GM23338 (cell line): ENCODE measurements around the gene TRIM27. TPM values are rescaled to one million over a fixed set of nuclear protein-coding genes. Genes with fewer than 3 reads are reported as not detected.

Experiments
- ATAC-seq: fragments of 200-7000 bp; cut with Tn5 transposase; 3 replicates; pipeline ENCODE4 v1.9.1; 2020
- DNase-seq: peaks from one replicate; pipeline ENCODE4 v3.0.0-alpha.2; 2015; ENCODE audit warnings: low spot score
- H2AFZ ChIP-seq: fragments of 200-600 bp; sonication (generic); 2 replicates; pipeline ENCODE4 v1.8.0; 2016; ENCODE audit warnings: antibody characterized with exemption, mild to moderate bottlenecking, moderate library complexity
- H3F3A ChIP-seq: fragments of 200-600 bp; sonication (generic); replicated peaks from 2 replicates; pipeline ENCODE4 v1.8.0; 2017; ENCODE audit warnings: antibody characterized with exemption, mixed run types, low read depth
- H3K27ac ChIP-seq: fragments of 200-600 bp; sonication (generic); 2 replicates; pipeline ENCODE4 v1.6.1; 2016; ENCODE audit warnings: low read depth
- H3K27me3 ChIP-seq: fragments of 200-600 bp; sonication (generic); 2 replicates; pipeline ENCODE4 v1.8.0; 2016; ENCODE audit warnings: mild to moderate bottlenecking, mixed run types, moderate library complexity; ENCODE audit not compliant: insufficient read depth
- H3K36me3 ChIP-seq: fragments of 200-600 bp; sonication (generic); 2 replicates; pipeline ENCODE4 v1.8.0; 2016; ENCODE audit warnings: mild to moderate bottlenecking; ENCODE audit not compliant: insufficient read depth
- H3K4me1 ChIP-seq: fragments of 200-600 bp; sonication (generic); 2 replicates; pipeline ENCODE4 v1.8.0; 2016; ENCODE audit warnings: mild to moderate bottlenecking, moderate library complexity; ENCODE audit not compliant: insufficient read depth
- H3K4me2 ChIP-seq: fragments of 200-600 bp; sonication (generic); 2 replicates; pipeline ENCODE4 v1.7.1; 2017; ENCODE audit warnings: mixed run types
- H3K4me3 ChIP-seq: fragments of 200-600 bp; sonication (generic); 2 replicates; pipeline ENCODE4 v1.6.1; 2016; ENCODE audit warnings: mixed run types
- H3K79me2 ChIP-seq: fragments of 200-600 bp; sonication (generic); replicated peaks from 2 replicates; pipeline ENCODE4 v1.8.0; 2017; ENCODE audit warnings: mild to moderate bottlenecking; ENCODE audit not compliant: insufficient read depth
- H3K9me2 ChIP-seq: fragments of 200-600 bp; sonication (generic); 2 replicates; pipeline ENCODE4 v1.8.0; 2017; ENCODE audit not compliant: insufficient read depth
- H4K20me1 ChIP-seq: fragments of 200-600 bp; sonication (generic); replicated peaks from 2 replicates; pipeline ENCODE4 v1.8.0; 2017; ENCODE audit warnings: mild to moderate bottlenecking; ENCODE audit not compliant: insufficient read depth
- H3K27ac Mint-ChIP-seq: 2 replicates; pipeline ENCODE4 v1.8.0; 2020; ENCODE audit warnings: inconsistent platforms, mild to moderate bottlenecking, moderate library complexity, mixed read lengths
- H3K27me3 Mint-ChIP-seq: 3 replicates; pipeline ENCODE4 v1.8.0; 2022; ENCODE audit warnings: low read depth, mild to moderate bottlenecking, moderate library complexity, mixed read lengths, inconsistent platforms; ENCODE audit not compliant: insufficient read depth, poor library complexity
- H3K36me3 Mint-ChIP-seq: 3 replicates; pipeline ENCODE4 v1.8.0; 2021; ENCODE audit warnings: low read depth, mild to moderate bottlenecking, inconsistent platforms, moderate library complexity, mixed read lengths
- H3K4me1 Mint-ChIP-seq: 3 replicates; pipeline ENCODE4 v1.8.0; 2020; ENCODE audit warnings: mild to moderate bottlenecking, inconsistent platforms, mixed read lengths
- H3K4me3 Mint-ChIP-seq: 3 replicates; pipeline ENCODE4 v1.8.0; 2021; ENCODE audit warnings: moderate library complexity, mild to moderate bottlenecking, inconsistent platforms, mixed read lengths
- H3K9me3 Mint-ChIP-seq: 3 replicates; pipeline ENCODE4 v1.8.0; 2020; ENCODE audit warnings: moderate library complexity, mild to moderate bottlenecking, inconsistent platforms, mixed read lengths
- CREB1 ChIP-seq: fragments of 250-450 bp; sonication (Bioruptor Pico); IDR thresholded peaks from 2 replicates; pipeline ENCODE4 v1.5.0; 2020; ENCODE audit warnings: low read depth, mild to moderate bottlenecking, moderate library complexity
- EZH2 ChIP-seq: fragments of 200-600 bp; sonication (generic); IDR thresholded peaks from one replicate; pipeline ENCODE4 v1.8.0; 2017; ENCODE audit warnings: antibody characterized with exemption, mild to moderate bottlenecking, low read depth; ENCODE audit not compliant: unreplicated experiment
- EZH2phosphoT487 ChIP-seq: fragments of 200-600 bp; sonication (generic); IDR thresholded peaks from one replicate; pipeline ENCODE4 v1.8.1; 2018; ENCODE audit warnings: antibody characterized with exemption; ENCODE audit not compliant: unreplicated experiment
- JUNB ChIP-seq: IDR thresholded peaks from one replicate; pipeline ENCODE4 v1.6.1; 2016; ENCODE audit warnings: antibody characterized with exemption; ENCODE audit not compliant: unreplicated experiment
- POLR2AphosphoS5 ChIP-seq: IDR thresholded peaks from 2 replicates; pipeline ENCODE4 v1.6.1; 2016; ENCODE audit warnings: antibody characterized with exemption, low read depth
- STAT1 ChIP-seq: IDR thresholded peaks from one replicate; pipeline ENCODE4 v1.6.1; 2016; ENCODE audit warnings: antibody characterized with exemption; ENCODE audit not compliant: unreplicated experiment
- ZNF114 ChIP-seq: fragments of 250-450 bp; sonication (Bioruptor Pico); IDR thresholded peaks from 2 replicates; pipeline ENCODE4 v1.5.0; 2020; ENCODE audit warnings: mild to moderate bottlenecking, moderate library complexity
- ZNF331 ChIP-seq: fragments of 250-450 bp; sonication (Bioruptor Pico); IDR thresholded peaks from 2 replicates; pipeline ENCODE4 v1.5.0; 2020; ENCODE audit warnings: low read depth, mild to moderate bottlenecking, moderate library complexity
- polyA plus RNA-seq: library from polyadenylated mRNA; unstranded; fragments of >200 nt; fragmentation: Nextera tagmentation; extraction: Ambion mirVana; gene quantifications from 2 replicates; pipeline ENCODE4 v1.2.1, GENCODE V29; 2016
- total RNA-seq: library from RNA; depleted of rRNA; stranded (reverse); fragments of >200 nt; shearing (Covaris generic); gene quantifications from 2 replicates; pipeline ENCODE4 v1.2.3, GENCODE V29; 2014
- TF ChIP-seq, protein P1 (sequence below): fragments of 250-450 bp; sonication (Bioruptor Pico); IDR thresholded peaks from 2 replicates; pipeline ENCODE4 v1.5.0; 2020; ENCODE audit warnings: mild to moderate bottlenecking, moderate library complexity
- TF ChIP-seq, protein P2 (sequence below): IDR thresholded peaks from 2 replicates; pipeline ENCODE4 v1.6.1; 2016; ENCODE audit warnings: antibody characterized with exemption
- TF ChIP-seq, protein P3 (sequence below), 2 experiments: fragments of 200-600 bp in 1 of 2; sonication (generic) in 1 of 2; conservative IDR thresholded peaks; 2 replicates each; pipeline versions ENCODE4 v1.5.1 to v1.6.1; 2016 to 2017; ENCODE audit warnings: antibody characterized with exemption in 2 of 2, low read depth in 2 of 2, mild to moderate bottlenecking in 2 of 2, moderate library complexity in 1 of 2

Gene TRIM27
- total and polyA plus RNA-seq, 2 experiments from 2014 or later = 43.1 to 127 TPM

GRCh38 chr6:28868873-28869272 is 54.9 kb downstream of the TRIM27 start (continued):
- TF ChIP-seq, protein P1, sequence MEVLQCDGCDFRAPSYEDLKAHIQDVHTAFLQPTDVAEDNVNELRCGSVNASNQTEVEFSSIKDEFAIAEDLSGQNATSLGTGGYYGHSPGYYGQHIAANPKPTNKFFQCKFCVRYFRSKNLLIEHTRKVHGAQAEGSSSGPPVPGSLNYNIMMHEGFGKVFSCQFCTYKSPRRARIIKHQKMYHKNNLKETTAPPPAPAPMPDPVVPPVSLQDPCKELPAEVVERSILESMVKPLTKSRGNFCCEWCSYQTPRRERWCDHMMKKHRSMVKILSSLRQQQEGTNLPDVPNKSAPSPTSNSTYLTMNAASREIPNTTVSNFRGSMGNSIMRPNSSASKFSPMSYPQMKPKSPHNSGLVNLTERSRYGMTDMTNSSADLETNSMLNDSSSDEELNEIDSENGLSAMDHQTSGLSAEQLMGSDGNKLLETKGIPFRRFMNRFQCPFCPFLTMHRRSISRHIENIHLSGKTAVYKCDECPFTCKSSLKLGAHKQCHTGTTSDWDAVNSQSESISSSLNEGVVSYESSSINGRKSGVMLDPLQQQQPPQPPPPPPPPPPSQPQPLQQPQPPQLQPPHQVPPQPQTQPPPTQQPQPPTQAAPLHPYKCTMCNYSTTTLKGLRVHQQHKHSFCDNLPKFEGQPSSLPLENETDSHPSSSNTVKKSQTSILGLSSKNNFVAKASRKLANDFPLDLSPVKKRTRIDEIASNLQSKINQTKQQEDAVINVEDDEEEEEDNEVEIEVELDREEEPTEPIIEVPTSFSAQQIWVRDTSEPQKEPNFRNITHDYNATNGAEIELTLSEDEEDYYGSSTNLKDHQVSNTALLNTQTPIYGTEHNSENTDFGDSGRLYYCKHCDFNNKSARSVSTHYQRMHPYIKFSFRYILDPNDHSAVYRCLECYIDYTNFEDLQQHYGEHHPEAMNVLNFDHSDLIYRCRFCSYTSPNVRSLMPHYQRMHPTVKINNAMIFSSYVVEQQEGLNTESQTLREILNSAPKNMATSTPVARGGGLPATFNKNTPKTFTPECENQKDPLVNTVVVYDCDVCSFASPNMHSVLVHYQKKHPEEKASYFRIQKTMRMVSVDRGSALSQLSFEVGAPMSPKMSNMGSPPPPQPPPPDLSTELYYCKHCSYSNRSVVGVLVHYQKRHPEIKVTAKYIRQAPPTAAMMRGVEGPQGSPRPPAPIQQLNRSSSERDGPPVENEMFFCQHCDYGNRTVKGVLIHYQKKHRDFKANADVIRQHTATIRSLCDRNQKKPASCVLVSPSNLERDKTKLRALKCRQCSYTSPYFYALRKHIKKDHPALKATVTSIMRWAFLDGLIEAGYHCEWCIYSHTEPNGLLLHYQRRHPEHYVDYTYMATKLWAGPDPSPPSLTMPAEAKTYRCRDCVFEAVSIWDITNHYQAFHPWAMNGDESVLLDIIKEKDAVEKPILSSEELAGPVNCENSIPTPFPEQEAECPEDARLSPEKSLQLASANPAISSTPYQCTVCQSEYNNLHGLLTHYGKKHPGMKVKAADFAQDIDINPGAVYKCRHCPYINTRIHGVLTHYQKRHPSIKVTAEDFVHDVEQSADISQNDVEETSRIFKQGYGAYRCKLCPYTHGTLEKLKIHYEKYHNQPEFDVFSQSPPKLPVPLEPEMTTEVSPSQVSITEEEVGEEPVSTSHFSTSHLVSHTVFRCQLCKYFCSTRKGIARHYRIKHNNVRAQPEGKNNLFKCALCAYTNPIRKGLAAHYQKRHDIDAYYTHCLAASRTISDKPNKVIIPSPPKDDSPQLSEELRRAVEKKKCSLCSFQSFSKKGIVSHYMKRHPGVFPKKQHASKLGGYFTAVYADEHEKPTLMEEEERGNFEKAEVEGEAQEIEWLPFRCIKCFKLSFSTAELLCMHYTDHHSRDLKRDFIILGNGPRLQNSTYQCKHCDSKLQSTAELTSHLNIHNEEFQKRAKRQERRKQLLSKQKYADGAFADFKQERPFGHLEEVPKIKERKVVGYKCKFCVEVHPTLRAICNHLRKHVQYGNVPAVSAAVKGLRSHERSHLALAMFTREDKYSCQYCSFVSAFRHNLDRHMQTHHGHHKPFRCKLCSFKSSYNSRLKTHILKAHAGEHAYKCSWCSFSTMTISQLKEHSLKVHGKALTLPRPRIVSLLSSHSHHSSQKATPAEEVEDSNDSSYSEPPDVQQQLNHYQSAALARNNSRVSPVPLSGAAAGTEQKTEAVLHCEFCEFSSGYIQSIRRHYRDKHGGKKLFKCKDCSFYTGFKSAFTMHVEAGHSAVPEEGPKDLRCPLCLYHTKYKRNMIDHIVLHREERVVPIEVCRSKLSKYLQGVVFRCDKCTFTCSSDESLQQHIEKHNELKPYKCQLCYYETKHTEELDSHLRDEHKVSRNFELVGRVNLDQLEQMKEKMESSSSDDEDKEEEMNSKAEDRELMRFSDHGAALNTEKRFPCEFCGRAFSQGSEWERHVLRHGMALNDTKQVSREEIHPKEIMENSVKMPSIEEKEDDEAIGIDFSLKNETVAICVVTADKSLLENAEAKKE (CRISPR knock-in tag) = no peak
- TF ChIP-seq ZNF331 (CRISPR knock-in tag) (no peak), POLR2AphosphoS5 (no peak), EZH2 (no peak), ZNF114 (CRISPR knock-in tag) (no peak)
- TF ChIP-seq, protein P2, sequence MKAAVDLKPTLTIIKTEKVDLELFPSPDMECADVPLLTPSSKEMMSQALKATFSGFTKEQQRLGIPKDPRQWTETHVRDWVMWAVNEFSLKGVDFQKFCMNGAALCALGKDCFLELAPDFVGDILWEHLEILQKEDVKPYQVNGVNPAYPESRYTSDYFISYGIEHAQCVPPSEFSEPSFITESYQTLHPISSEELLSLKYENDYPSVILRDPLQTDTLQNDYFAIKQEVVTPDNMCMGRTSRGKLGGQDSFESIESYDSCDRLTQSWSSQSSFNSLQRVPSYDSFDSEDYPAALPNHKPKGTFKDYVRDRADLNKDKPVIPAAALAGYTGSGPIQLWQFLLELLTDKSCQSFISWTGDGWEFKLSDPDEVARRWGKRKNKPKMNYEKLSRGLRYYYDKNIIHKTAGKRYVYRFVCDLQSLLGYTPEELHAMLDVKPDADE = no peak

- no peak for DNase-seq
- ATAC-seq = peak; percentile 8; the same call in 2 of the 3 replicates
- TF ChIP-seq POLR2AphosphoS5 (no peak), ZNF114 (CRISPR knock-in tag) (no peak), EZH2 (no peak), ZNF331 (CRISPR knock-in tag) (no peak), STAT1 (no peak), JUNB (no peak), CREB1 (no peak), EZH2phosphoT487 (no peak)
- TF ChIP-seq, protein P2 = no peak
- TF ChIP-seq, protein P3, sequence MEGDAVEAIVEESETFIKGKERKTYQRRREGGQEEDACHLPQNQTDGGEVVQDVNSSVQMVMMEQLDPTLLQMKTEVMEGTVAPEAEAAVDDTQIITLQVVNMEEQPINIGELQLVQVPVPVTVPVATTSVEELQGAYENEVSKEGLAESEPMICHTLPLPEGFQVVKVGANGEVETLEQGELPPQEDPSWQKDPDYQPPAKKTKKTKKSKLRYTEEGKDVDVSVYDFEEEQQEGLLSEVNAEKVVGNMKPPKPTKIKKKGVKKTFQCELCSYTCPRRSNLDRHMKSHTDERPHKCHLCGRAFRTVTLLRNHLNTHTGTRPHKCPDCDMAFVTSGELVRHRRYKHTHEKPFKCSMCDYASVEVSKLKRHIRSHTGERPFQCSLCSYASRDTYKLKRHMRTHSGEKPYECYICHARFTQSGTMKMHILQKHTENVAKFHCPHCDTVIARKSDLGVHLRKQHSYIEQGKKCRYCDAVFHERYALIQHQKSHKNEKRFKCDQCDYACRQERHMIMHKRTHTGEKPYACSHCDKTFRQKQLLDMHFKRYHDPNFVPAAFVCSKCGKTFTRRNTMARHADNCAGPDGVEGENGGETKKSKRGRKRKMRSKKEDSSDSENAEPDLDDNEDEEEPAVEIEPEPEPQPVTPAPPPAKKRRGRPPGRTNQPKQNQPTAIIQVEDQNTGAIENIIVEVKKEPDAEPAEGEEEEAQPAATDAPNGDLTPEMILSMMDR (conservative IDR thresholded peaks at IDR 0.05; ENCODE audit: low read depth in 2 of 2) = no peak
Measured at GRCh38 chr6:28867086-28867409, 56.7 kb downstream of the TRIM27 start.

More at GRCh38 chr6:28867086-28867409, 56.7 kb downstream of the TRIM27 start:
- peak overlapping the region; percentile 79 for H3K4me2 ChIP-seq
- Mint-ChIP-seq H3K4me1 (peaks cover 13% of the 10 kb centered on the region), H3K4me3 (peak overlapping the region; percentile 69), H3K27me3 (peaks cover 28% of the 10 kb centered on the region), H3K36me3 (peaks cover 21% of the 10 kb centered on the region; the same call in 2 of the 3 replicates), H3K9me3 (peaks cover 29% of the 10 kb centered on the region), H3K27ac (peak overlapping the region; percentile 23; the same call in 1 of the 2 replicates)
- H3K36me3 ChIP-seq = no peaks in the 10 kb centered on the region
- H3K9me2 ChIP-seq = no peaks in the 10 kb centered on the region
- H2AFZ ChIP-seq = peak overlapping the region; percentile 88
- H3F3A ChIP-seq = peaks cover 19% of the 10 kb centered on the region
- H3K4me1 ChIP-seq = peaks cover 16% of the 10 kb centered on the region
- H3K27ac ChIP-seq = no peak overlapping the region
- H3K79me2 ChIP-seq = no peaks in the 10 kb centered on the region
- H3K27me3 ChIP-seq = peaks cover 14% of the 10 kb centered on the region
- H3K4me3 ChIP-seq = peak overlapping the region; percentile 71
- H4K20me1 ChIP-seq = no peaks in the 10 kb centered on the region
